A673 (cell line): ENCODE data around the gene IFT25. TPM values are rescaled to one million over a fixed set of nuclear protein-coding genes. Genes with fewer than 3 reads are reported as not detected.
A peak's percentile ranks its signal among the peaks of the same experiment; 100 is the strongest.

Experiments
- BruUV-seq: library from RNA; stranded (reverse); fragments of 400-500 nt; replicated peaks from 2 replicates; lab custom pipeline; 2021; lab: Mats Ljungman, UMichigan
- CTCF ChIA-PET: fragments of 300-600 bp; sonication (Branson Sonifier 250); formaldehyde crosslinking; loops from one replicate; lab custom pipeline; 2022; ENCODE audit warnings: antibody characterized with exemption; lab: Charles Lee
- POLR2A ChIA-PET: fragments of 300-600 bp; sonication (Branson Sonifier 250); formaldehyde crosslinking; loops from one replicate; lab custom pipeline; 2022; ENCODE audit warnings: antibody characterized with exemption; ENCODE audit not compliant: low non-redundant PET; lab: Charles Lee
- DNase-seq: peaks from one replicate; pipeline ENCODE4 v3.0.0-alpha.2; 2015; ENCODE audit warnings: low spot score
- H3K27ac ChIP-seq: fragments of 200-600 bp; sonication (generic); 2 replicates; pipeline ENCODE4 v1.5.1; 2016; ENCODE audit warnings: mixed run types, low read depth, mild to moderate bottlenecking, mixed read lengths, antibody characterized with exemption, low read length; ENCODE audit not compliant: poor library complexity, severe bottlenecking
- H3K27me3 ChIP-seq: fragments of 200-600 bp; sonication (generic); replicated peaks from 2 replicates; pipeline ENCODE4 v1.6.1; 2017; ENCODE audit warnings: mixed run types, low read depth, mild to moderate bottlenecking, mixed read lengths, antibody characterized with exemption, low read length; ENCODE audit not compliant: insufficient read depth, poor library complexity
- H3K36me3 ChIP-seq: fragments of 200-600 bp; sonication (generic); 2 replicates; pipeline ENCODE4 v1.6.1; 2016; ENCODE audit warnings: mixed run types, mild to moderate bottlenecking, mixed read lengths, antibody characterized with exemption, low read length; ENCODE audit not compliant: insufficient read depth, poor library complexity, severe bottlenecking
- H3K4me1 ChIP-seq: fragments of 200-600 bp; sonication (generic); 2 replicates; pipeline ENCODE4 v1.6.1; 2017; ENCODE audit warnings: mixed run types, mild to moderate bottlenecking, mixed read lengths, antibody characterized with exemption, low read length; ENCODE audit not compliant: insufficient read depth, poor library complexity, severe bottlenecking
- H3K4me3 ChIP-seq: fragments of 200-600 bp; sonication (generic); 2 replicates; pipeline ENCODE4 v1.5.1; 2016; ENCODE audit warnings: low read depth, mixed run types, mild to moderate bottlenecking, mixed read lengths, low read length; ENCODE audit not compliant: poor library complexity, severe bottlenecking
- H3K9me3 ChIP-seq: fragments of 200-600 bp; sonication (generic); 2 replicates; pipeline ENCODE4 v1.6.1; 2016; ENCODE audit warnings: mixed run types, low read depth, mild to moderate bottlenecking, mixed read lengths, antibody characterized with exemption, low read length; ENCODE audit not compliant: poor library complexity, severe bottlenecking
- EZH2 ChIP-seq: fragments of 200-600 bp; sonication (generic); IDR thresholded peaks from 2 replicates; pipeline ENCODE4 v1.6.1; 2017; ENCODE audit warnings: borderline replicate concordance, low read depth, mild to moderate bottlenecking, mixed read lengths, antibody characterized with exemption, low read length; ENCODE audit not compliant: poor library complexity, severe bottlenecking
- intact Hi-C: fragments of 100-400 bp; cut with micrococcal nuclease; formaldehyde crosslinking; loops from one replicate; pipeline ENCODE4 v1.10.0; 2022; ENCODE audit not compliant: unreplicated experiment
- total RNA-seq: library from RNA; stranded (reverse); gene quantifications from 2 replicates; pipeline ENCODE4 v1.2.3, GENCODE V29; 2021
- TF ChIP-seq, protein P1 (sequence below): fragments of 300-800, 200-600 bp; sonication (generic); conservative IDR thresholded peaks from 2 replicates; pipeline ENCODE4 v1.5.1; 2017; ENCODE audit warnings: low read depth, mild to moderate bottlenecking, antibody characterized with exemption, low read length, moderate library complexity, mixed read lengths

IFT25 gene
- total RNA-seq, 1 experiment from 2014 or later = 41.0 TPM

DNA sequence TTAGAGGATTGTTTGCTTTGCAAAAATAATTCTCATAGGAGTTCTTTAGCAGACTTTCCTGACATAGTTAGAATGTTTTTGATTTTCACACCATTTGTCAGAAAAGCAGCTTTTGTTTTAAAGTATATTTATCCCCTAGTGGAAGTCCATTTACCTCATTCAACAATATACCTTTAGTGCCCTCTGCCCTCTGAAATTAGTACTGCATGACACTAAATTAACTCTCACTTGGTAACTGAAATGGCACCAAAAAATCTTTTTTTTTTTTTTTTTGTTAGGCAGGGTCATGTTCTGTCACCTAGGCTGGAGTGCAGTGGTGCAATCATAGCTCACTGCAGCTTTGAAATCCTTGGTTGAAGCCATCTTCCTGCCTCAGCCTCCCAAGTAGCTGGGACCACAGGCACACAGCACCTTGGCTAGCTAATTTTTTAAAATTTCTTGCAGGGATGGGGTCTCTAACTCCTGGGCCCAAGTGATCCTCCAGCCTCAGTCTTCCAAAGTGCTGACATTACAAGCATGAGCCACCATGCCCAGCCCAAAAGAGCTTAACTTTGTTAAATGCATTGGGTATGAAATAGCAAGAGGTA, 14.3 kb upstream of the IFT25 start:
- POLR2A ChIA-PET = no interaction called here
- no TSS peak for BruUV-seq

DNA sequence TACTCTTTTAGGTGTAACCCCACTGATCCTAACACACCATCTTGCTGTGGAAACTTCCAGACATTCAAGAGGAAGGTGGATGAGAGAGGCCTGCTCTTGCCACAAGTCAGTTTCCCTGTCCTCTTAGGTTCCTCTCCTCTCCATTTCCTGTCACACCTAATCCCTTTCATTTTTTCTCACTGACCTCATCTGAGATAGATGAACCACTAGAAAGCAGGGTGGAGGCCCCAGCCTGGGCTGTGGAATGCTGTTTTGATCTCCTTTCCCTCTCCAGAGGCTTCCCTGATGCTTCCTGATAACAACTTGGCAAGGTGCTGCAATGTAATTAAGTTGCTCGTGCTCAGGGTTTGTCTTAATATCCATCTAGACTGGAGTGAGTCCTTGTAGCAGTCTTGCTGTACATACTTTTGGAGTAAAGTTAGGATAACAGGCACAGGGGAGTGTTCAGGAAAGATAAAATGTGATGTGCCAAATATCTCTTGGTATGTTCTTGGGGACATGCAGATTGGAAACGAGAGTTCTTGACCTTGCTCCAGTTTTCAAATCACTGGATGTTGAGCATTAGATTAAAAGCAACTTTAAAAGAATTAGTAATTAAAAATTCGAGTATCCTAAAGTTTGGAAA, 11.8 kb upstream of the IFT25 start:
- no TSS peak for BruUV-seq
- H3K4me1 ChIP-seq = no peaks in the 10 kb centered on the region
- CTCF ChIA-PET = no interaction called here
- no peaks in the 10 kb centered on the region for H3K9me3 ChIP-seq
- peaks cover 17% of the 10 kb centered on the region for H3K36me3 ChIP-seq
- intact Hi-C loops = no loop called here
- no peak for DNase-seq
- no peaks in the 10 kb centered on the region for H3K27me3 ChIP-seq
- peak overlapping the region; percentile 16 for H3K27ac ChIP-seq
- TF ChIP-seq EZH2 = no peak
- TF ChIP-seq, protein P1, sequence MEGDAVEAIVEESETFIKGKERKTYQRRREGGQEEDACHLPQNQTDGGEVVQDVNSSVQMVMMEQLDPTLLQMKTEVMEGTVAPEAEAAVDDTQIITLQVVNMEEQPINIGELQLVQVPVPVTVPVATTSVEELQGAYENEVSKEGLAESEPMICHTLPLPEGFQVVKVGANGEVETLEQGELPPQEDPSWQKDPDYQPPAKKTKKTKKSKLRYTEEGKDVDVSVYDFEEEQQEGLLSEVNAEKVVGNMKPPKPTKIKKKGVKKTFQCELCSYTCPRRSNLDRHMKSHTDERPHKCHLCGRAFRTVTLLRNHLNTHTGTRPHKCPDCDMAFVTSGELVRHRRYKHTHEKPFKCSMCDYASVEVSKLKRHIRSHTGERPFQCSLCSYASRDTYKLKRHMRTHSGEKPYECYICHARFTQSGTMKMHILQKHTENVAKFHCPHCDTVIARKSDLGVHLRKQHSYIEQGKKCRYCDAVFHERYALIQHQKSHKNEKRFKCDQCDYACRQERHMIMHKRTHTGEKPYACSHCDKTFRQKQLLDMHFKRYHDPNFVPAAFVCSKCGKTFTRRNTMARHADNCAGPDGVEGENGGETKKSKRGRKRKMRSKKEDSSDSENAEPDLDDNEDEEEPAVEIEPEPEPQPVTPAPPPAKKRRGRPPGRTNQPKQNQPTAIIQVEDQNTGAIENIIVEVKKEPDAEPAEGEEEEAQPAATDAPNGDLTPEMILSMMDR = no peak
- no peak overlapping the region for H3K4me3 ChIP-seq
- POLR2A ChIA-PET = no interaction called here

More for the DNA sequence above, 14.3 kb upstream of the IFT25 start:
- H3K4me1 ChIP-seq = no peaks in the 10 kb centered on the region
- CTCF ChIA-PET = interaction anchor here (0.7 to 0.9 kb wide), 2 partner anchors 14 to 81 kb away, joined by 4 to 5 read pairs; partner anchors contain the start of genes IFT25 and LRRC42
- no peak for TF ChIP-seq EZH2
- TF ChIP-seq, protein P1 = peak; percentile 33
- no peaks in the 10 kb centered on the region for H3K9me3 ChIP-seq
- H3K4me3 ChIP-seq = no peak overlapping the region
- H3K27me3 ChIP-seq = no peaks in the 10 kb centered on the region
- no peak overlapping the region for H3K27ac ChIP-seq
- DNase-seq = no peak
- intact Hi-C loops = no loop called here
- H3K36me3 ChIP-seq = peaks cover 14% of the 10 kb centered on the region

DNA sequence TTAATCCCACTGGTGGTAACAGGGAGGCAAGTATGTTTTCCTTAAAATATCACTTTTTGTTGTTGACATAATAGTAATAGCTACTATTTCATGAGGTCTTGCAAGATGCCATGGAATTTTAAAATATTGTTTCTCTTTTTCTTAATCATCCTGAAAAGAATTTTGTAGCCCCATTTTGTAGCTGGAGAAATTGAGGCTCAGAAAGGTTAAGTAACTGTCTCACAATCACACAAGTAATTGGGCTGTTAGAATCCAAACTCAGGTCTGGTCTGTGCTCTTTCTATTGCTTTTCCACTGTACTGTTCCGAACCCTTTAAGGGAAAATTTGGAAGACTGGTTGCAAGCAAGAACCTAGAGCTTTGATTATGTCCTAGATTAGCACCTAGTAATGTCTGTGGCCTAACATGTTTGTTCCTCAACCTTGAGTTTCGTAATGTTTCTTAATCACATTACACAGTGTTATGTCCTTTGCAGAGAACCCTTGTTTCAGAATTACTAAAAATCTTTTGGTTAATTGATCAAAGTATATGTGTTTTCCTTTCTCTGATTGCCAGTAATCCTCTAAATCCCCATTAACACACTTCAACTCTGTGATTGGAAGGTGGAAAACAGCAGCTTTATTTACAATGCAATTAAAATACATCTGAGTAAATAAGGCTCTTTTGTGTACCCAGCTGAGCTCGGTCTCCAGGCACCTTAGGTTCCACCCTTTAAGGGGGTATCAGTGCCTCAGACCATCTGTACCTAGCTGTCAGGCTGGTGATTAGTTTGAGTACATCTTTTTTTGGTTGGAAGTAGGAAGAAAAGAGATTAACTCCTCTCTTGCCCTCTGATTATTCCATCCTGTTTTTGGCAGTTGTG, 11.0 kb upstream of the IFT25 start:
- no peaks in the 10 kb centered on the region for H3K9me3 ChIP-seq
- H3K36me3 ChIP-seq = peaks cover 10% of the 10 kb centered on the region
- H3K4me1 ChIP-seq = no peaks in the 10 kb centered on the region
- intact Hi-C loops = no loop called here
- peak overlapping the region; percentile 16 for H3K27ac ChIP-seq
- no peak for DNase-seq
- POLR2A ChIA-PET = no interaction called here
- CTCF ChIA-PET = no interaction called here
- no peaks in the 10 kb centered on the region for H3K27me3 ChIP-seq
- TF ChIP-seq, protein P1 = no peak
- no peak for TF ChIP-seq EZH2
- no TSS peak for BruUV-seq
- H3K4me3 ChIP-seq = no peak overlapping the region
